A673 (cell line): ENCODE results near the gene CUBN.

Source experiments
- EZH2 ChIP-seq: fragments of 200-600 bp; sonication (generic); IDR thresholded peaks from 2 replicates; pipeline ENCODE4 v1.6.1; 2017; ENCODE audit warnings: borderline replicate concordance, low read depth, mild to moderate bottlenecking, mixed read lengths, antibody characterized with exemption, low read length; ENCODE audit not compliant: poor library complexity, severe bottlenecking
- TF ChIP-seq, protein P1 (sequence below): fragments of 300-800, 200-600 bp; sonication (generic); conservative IDR thresholded peaks from 2 replicates; pipeline ENCODE4 v1.5.1; 2017; ENCODE audit warnings: low read depth, mild to moderate bottlenecking, antibody characterized with exemption, low read length, moderate library complexity, mixed read lengths

DNA sequence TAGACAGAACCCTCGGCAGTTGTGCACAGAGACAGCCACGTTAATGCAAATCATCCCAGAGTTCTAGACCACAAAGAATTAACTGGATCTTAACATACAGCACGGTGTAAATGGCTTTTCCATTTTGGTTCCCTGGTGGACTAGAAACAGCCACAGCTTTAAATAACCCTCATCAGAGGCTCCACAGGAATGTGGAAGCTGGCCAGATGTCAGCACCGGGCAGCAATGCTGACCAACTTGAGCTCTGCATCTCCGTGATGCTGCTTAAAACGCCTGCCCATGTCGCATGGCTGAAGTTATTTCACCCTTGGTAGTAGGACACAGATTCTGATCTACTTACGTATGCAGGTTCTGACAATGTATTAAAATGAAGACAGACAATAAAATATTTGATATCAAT, 336.9 kb downstream of the CUBN start:
- TF ChIP-seq, protein P1, sequence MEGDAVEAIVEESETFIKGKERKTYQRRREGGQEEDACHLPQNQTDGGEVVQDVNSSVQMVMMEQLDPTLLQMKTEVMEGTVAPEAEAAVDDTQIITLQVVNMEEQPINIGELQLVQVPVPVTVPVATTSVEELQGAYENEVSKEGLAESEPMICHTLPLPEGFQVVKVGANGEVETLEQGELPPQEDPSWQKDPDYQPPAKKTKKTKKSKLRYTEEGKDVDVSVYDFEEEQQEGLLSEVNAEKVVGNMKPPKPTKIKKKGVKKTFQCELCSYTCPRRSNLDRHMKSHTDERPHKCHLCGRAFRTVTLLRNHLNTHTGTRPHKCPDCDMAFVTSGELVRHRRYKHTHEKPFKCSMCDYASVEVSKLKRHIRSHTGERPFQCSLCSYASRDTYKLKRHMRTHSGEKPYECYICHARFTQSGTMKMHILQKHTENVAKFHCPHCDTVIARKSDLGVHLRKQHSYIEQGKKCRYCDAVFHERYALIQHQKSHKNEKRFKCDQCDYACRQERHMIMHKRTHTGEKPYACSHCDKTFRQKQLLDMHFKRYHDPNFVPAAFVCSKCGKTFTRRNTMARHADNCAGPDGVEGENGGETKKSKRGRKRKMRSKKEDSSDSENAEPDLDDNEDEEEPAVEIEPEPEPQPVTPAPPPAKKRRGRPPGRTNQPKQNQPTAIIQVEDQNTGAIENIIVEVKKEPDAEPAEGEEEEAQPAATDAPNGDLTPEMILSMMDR = no peak
- no peak for TF ChIP-seq EZH2
